Tongue (tissue), 2 donors: ENCODE results near the gene EGLN2. TPM values are rescaled to one million over a fixed set of nuclear protein-coding genes. Genes with fewer than 3 reads are reported as not detected.
"Not testable (repeated sequence)": the region's sequence is repeated elsewhere in the genome, so short reads cannot be mapped to it uniquely, and the experiment has no call there.

Experiments
- DNase-seq: peaks from one replicate; pipeline ENCODE4 v3.0.0-alpha.2; 2015
- total RNA-seq: library from RNA; depleted of rRNA; stranded (reverse); fragments of >200 nt; gene quantifications from one replicate; pipeline ENCODE4 v1.2.3, GENCODE V29; 2014

The EGLN2 gene
- total RNA-seq, 1 donor from 2014 or later, result 58.7 TPM

DNA sequence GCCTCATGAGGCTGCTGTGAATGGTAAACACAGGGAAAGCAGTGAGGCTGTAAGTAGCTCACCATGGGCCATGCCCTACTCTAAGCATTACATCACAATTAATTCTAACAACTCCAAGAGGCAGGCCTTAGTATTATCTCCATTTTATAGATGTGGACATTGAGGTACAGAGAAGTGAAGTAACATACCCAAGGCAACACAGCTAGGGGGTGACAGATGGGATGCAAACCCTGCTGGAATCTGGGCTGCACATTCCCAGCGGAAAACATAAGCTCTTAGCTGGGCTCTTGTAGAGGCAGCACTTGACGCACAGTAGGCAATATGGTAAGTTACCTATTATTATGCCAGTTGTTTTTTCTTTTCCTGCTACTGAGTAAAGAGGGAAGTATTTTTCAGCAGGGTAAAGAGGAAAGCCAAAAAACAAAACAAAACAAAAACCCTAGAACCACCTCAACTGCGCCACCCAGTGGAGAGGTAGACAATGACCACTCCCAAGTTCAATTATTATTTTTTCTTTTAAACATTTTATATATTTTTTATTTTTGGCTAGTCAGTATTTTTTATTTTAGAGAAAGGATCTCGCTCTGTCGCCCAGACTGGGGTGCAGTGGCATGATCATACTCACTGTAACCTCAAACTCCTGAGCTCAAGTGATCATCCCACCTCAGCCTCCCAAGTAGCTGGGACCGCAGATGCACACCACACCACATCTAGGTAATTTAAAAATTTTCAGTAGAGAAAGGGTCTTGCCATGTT is 20.7 kb downstream of the EGLN2 start:
- DNase-seq, result peak; percentile 65

DNA sequence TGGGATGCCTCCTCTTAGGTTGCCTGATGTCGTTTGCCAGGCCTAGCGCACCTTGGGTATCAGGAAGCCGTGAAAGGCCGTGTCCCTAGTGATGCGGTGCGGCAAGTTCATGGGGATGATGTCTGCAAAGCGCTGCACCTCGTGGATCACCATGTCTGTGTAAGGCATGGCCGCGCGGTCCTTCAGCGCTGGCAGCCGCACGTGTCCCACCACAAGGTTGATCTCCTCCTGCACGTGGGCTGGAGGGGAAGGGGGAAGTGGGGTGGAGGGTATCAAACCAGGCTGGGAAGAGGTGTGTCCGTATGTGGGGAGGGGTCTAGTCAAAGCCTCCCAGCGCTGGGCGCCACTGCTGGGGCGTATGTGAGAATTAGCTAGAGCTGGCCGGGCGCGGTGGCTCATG is 23.2 kb downstream of the EGLN2 start:
- DNase-seq, result no peak

GRCh38 chr19:40822704-40823553 is 23.9 kb downstream of the EGLN2 start:
- DNase-seq, result not testable (repeated sequence)

GRCh38 chr19:40824916-40825315 is 25.9 kb downstream of the EGLN2 start:
- not testable (repeated sequence) for DNase-seq

DNA sequence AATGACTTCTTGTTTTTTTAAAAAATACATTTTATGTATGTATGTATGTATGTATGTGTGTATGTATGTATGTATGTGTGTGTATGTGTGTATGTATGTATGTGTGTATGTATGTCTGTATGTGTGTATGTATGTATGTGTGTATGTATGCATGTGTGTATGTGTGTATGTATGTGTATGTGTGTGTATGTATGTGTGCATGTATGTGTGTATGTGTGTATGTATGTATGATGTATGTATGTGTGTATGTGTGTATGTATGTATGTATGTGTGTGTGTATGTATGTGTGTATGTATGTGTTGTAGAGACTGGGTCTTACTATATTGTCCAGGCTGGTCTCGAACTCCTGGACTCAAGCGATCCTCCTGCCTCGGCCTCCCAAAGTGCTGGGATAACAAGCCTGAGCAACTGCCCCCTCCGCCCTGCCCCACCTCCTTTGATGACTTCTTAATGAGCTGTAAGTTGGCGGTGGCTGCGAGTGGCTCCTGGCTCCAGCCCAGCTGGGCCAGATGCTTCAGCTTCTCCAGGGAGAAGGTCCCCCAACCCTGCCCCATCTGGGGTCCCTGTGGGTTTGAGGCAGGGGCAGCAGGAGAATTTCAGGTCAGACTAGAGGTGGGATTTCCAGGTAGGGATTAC is 26.6 kb downstream of the EGLN2 start:
- not testable (repeated sequence) for DNase-seq

GRCh38 chr19:40826312-40826698 is 27.3 kb downstream of the EGLN2 start:
- not testable (repeated sequence) for DNase-seq

GRCh38 chr19:40826699-40827385 is 27.9 kb downstream of the EGLN2 start:
- DNase-seq, result not testable (repeated sequence)

DNA sequence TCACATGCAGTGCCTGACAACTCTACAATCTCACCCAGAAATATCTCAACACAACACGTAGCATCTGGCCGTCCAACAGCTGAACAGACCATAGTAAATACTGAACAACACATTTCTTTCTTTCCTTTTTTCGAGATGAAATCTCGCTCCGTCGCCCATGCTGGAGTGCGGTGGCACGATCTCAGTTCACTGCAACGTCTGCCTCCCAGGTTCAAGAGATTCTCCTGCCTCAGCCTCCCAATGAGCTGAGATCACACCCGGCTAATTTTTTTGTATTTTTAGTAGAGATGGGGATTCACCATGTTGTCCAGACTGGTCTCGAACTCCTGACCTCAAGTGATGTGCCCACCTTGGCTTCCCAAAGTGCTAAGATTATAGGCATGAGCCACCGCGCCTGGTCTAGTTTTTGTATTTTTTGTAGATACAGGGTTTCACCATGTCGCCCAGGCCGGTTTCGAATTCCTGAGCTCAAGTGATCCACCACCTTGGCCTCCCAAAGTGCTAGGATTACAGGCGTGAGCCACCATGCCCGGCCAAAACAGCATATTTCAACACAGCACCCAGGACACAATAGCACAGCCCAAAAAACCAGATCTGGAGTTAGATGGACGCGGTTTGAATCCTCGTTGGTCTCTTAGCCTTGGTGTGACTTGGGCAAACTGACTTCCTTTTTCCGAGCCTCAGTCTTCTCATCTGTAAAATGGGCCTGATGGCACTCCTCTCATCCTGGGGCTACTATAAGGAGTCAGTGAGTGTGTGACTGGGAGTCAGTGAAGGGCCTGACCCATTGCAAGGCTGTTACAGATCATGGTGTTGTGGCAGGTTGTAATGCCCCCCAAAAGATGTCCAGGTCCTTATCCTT is 28.6 kb downstream of the EGLN2 start:
- no peak for DNase-seq

DNA sequence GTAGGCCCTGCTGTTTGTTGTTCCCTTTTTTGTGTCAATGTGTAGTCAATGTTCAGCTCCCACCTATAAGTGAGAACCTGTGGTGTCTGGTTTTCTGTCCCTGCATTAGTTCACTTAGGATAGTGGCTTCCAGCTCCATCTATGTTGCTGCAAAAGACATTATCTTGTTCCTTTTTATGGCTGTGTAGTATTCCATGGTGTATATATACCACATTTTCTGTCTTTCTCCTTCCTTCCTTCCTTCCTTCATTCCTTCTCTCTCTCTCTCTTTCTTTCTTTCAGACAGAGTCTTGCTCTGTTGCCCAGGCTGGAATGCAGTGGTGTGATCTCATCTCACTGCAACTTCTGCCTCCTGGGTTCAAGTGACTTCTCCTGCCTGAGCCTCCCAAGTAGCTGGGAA is 30.2 kb downstream of the EGLN2 start:
- DNase-seq, result no peak

DNA sequence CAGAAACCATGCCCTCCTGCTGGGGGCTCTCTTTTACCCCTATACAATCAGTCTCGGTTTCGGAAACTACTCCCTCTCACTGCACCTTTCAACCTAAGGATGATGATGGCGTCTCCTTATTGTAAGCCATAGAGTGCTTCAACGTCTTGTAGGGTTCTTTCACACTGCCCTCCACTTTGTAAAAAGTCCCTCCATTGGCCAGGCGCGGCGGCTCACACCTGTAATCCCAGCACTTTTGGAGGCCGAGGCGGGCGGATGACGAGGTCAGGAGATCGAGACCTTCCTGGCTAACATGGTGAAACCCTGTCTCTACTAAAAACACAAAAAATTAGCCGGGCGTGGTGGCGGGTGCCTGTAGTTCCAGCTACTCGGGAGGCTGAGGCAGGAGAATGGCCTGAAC is 31.8 kb downstream of the EGLN2 start:
- not testable (repeated sequence) for DNase-seq

DNA sequence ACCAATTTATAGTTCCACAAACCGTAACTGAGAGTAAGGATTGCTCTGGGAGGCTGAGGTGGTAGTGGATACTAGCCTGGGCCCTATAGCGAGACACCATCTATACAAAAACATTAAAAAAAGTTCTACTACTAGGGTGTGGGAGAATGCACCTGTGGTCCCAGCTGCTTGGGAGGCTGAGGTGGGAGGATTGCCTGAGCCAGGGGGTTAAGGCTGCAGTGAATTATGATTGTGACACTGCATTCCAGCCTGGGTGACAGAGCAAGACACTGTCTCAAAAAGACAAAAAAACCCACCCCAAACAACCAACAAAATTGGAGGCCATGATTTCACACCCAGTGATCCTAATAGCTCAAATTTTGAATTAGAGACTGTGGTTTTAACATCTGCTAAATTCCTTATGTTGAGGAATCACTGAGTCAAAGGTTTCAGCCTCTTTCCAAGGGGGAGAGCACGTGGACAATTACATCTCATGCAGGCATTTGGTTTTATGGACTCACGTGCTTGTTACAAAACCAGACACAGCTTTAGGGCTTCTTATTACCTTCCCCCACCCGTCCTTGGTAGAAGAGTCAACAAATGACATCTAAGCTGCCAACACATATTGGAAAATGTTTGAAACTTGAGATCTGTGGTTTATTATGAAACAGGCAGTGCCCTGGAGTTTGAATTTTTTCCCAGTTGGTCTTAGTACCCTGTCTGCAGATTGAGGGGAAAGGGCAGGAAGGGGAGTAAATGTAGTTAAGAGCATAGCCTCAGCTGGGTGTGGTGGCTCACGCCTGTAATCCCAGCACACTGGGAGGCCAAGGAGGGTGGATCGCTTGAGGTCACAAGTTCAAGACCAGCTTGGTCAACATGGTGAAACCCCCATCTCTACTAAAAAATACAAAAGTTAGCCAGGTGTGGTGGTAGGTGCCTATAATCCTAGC is 32.8 kb downstream of the EGLN2 start:
- peak; percentile 32 for DNase-seq

GRCh38 chr19:40832431-40832790 is 33.4 kb downstream of the EGLN2 start:
- DNase-seq, result not testable (repeated sequence)

DNA sequence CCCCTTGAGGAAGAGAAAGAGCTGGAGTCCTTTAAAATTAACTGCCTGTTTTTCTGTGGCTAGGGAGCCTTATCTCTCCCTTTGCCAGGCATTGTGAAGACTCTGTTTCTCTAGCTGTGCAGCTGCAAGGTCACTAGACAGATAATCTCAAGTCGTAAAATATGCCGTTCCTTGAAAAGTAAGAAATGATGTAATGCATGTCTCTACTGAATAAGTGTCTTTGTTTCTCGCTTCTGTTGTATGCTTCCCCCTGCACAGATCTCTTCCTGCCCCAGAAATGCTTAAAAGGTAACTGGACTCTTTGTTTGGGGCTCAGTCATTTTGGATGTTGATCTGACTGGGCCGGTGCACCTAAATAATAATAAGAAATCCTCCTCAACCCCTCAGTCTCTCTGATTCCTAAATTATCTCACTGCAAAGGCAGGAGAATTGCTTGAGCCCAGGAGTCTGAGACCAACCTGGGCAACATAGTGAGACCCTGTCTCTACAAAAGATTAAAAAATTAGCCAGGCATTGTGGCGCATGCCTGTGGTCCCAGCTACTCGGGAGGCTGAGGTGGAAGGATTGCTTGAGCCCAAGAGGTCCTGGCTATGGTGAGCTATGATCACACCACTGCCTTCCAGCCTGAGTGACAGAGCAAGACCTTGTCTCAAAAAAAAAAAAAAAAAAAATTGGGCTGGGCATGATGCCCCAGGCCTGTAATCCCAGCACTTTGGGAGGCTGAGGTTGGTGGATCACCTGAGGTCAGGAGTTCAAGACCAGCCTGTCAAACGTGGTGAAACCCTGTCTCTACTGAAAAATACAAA is 34.9 kb downstream of the EGLN2 start:
- not testable (repeated sequence) for DNase-seq

DNA sequence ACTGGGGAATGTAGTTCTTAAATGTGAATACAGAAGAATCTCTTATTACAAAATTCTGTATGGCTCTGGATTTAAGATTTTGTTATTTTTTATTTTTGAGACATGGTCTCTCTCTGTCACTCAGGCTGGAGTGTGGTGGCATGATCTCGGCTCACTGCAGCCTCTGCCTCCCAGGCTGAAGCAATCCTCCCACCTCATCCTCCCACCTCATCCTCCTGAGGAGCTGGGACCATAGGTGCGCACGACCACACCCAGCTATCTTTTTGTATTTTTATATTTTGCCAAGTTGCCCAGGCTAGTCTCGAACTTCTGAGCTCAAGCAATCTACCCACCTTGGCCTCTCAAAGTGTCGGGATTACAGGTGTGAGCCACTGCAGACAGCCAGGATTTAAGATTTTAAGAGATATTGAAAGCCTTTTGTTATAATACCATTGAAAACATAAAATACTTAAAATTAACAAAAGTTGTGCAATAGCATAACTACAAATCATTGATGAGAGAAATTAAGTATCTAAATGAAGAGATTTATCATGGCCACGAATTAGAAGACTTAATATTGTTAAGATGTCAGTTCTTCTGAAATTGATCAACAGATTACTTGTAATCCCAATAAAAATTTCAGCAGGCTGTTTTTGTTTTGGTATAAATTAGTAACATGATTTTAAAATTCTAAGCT is 37.9 kb downstream of the EGLN2 start:
- DNase-seq, result no peak

DNA sequence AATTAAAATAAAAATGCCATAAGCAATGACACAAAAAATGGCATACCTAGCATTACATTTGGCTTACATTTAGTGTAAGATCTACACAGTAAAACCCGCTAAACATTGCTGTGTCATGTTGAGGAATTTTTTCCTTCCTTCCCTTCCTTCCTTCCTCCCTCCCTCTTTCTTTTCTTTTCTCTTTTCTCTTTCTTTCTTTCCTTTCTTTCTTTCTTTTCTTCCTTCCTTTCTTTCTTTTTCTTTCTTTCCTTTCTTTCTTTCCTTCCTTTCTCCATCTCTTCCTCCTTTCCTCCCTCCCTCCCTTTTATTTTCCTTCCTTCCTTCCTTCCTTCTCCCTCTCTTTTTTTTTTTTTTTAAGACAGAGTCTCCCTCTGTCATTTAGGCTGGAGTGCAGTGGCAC is 39.5 kb downstream of the EGLN2 start:
- DNase-seq, result not testable (repeated sequence)

GRCh38 chr19:40842012-40842411 is 43.0 kb downstream of the EGLN2 start:
- DNase-seq, result not testable (repeated sequence)

GRCh38 chr19:40842997-40843652 is 44.1 kb downstream of the EGLN2 start:
- not testable (repeated sequence) for DNase-seq

DNA sequence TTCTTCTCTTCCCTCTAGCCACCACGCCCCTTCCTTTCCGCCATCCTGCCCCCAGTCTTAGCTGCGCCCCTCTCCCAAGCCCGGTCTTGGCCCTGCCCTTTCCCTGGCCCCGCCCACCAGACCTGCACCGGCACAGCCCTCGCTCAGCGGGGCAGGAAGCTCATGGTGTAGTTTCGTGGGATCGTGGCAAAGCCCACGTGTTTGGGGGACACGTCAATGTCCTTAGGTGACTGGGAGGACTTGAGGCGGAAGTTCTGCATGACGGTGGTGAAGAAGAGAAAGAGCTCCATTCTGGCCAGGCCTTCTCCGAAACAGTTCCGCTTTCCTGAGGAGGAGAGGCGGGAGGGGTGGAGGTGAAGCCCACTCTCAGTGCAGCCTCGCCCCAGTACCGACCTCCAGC is 44.7 kb downstream of the EGLN2 start:
- DNase-seq, result not testable (repeated sequence)
